HFF-Myc (cell line): Measurements from ENCODE around the gene MYOF.

Experiments used
- DNase-seq: peaks from one replicate; pipeline ENCODE4 v3.0.0-alpha.2; 2011; ENCODE audit warnings: low read depth; ENCODE audit errors: extremely low read depth
- H3K4me3 ChIP-seq: replicated peaks from 2 replicates; pipeline ENCODE4 v1.5.1; 2011; ENCODE audit warnings: low read depth, mild to moderate bottlenecking, control low read depth, low read length
- TF ChIP-seq, protein P1 (sequence below): IDR thresholded peaks from 2 replicates; pipeline ENCODE4 v1.5.1; 2012; ENCODE audit warnings: mild to moderate bottlenecking, low read depth, low read length, control low read depth; ENCODE audit errors: missing control alignments

MYOF gene

DNA sequence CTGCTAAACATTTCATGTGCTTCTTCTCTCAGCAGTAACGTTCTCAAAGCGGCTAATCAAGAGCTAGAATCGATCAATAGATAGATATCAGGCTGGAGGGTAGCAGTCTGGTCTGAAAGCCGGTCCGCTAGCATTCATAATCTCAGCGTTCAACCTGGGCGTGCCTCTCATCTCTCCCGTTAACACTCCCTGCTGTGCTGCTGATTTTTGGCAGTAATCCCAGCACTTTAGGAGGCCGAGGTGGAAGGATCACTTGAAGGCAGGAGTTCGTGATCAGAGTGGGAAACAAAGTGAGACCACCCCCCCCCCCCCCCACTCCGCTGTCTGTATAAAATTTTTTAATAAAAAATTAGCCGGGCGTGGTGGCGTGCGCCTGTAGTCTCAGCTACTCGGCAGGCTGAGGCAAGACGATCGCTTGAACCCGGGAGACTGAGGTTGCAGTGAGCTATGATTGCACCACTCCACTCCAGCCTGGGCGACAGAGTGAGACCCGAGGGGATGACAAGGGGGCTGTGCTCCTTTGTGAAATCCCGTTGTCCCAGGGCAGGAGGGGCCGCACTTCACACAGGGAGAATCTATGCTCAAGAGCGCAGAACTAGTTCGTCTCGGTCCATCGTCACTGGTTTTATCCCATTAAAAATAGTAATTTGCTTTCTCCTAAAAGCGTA lies 13.7 kb upstream of the MYOF start:
- DNase-seq: no peak
- H3K4me3 ChIP-seq: peak overlapping the region; percentile 82
- TF ChIP-seq, protein P1, sequence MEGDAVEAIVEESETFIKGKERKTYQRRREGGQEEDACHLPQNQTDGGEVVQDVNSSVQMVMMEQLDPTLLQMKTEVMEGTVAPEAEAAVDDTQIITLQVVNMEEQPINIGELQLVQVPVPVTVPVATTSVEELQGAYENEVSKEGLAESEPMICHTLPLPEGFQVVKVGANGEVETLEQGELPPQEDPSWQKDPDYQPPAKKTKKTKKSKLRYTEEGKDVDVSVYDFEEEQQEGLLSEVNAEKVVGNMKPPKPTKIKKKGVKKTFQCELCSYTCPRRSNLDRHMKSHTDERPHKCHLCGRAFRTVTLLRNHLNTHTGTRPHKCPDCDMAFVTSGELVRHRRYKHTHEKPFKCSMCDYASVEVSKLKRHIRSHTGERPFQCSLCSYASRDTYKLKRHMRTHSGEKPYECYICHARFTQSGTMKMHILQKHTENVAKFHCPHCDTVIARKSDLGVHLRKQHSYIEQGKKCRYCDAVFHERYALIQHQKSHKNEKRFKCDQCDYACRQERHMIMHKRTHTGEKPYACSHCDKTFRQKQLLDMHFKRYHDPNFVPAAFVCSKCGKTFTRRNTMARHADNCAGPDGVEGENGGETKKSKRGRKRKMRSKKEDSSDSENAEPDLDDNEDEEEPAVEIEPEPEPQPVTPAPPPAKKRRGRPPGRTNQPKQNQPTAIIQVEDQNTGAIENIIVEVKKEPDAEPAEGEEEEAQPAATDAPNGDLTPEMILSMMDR: no peak

DNA sequence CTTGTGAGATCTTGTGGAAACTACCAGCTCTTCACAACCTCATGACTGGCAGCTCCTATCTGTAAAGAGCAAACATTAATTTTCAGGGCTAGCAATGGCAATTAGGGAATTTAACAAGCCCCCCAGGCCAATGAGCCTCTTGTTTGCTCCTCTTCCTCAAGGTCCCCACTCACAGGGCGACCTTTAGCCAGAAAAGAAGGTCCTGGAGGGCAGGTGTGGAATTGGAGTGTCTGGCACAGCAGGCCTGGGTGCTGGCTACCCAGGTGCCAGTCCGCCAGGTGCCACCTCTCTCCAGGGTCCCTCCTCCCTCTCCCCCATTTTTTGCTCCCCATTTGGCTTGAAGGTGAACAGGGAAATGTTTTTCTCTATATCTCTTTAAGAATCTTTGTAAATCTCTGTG lies 12.4 kb upstream of the MYOF start:
- H3K4me3 ChIP-seq: no peak overlapping the region
- TF ChIP-seq, protein P1: no peak
- DNase-seq: no peak

DNA sequence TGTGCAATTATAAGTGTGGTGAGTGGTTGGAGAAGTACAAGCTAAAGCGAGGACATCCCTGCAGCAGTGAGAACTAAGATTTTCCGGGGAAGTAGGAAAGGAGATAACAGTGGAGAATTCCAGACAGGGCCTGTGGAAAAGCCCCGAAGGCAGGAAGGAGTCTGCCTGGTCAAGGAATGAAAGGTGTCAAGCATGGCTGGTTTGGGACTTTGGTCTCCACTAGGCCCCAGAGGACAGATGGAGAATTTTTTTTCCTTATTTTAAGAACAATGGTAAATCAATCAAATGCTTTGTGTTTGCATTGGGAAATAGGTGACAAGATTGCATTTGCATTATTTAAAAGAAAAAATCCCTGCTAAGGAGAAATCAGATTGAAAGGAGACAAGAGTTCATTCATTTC lies 11.0 kb upstream of the MYOF start:
- TF ChIP-seq, protein P1: no peak
- no peak overlapping the region for H3K4me3 ChIP-seq
- DNase-seq: no peak

DNA sequence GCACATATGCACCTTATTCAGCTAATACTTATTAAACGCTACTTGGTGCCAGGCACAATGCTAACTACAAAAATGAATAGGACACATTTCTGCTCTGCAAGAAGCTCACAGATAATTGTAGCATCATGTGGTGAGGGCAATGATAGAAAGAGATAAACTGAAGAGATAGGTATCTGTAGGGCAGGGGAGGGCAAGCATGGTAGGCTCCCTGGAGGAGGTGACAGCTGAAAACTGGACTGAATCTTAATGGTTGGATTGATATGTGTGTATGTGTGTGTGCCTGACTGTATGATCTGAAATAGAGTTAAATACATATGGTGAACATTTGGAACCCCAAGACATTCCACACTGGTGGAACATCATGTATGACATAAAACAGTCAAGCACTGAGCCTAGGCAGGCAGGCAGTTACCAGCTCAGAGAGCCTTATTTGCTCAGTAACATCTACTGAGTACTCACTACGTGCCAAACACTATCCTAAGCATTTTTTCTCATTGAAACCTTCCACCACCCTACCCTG lies 9.5 kb upstream of the MYOF start:
- TF ChIP-seq, protein P1: no peak
- no peak for DNase-seq

DNA sequence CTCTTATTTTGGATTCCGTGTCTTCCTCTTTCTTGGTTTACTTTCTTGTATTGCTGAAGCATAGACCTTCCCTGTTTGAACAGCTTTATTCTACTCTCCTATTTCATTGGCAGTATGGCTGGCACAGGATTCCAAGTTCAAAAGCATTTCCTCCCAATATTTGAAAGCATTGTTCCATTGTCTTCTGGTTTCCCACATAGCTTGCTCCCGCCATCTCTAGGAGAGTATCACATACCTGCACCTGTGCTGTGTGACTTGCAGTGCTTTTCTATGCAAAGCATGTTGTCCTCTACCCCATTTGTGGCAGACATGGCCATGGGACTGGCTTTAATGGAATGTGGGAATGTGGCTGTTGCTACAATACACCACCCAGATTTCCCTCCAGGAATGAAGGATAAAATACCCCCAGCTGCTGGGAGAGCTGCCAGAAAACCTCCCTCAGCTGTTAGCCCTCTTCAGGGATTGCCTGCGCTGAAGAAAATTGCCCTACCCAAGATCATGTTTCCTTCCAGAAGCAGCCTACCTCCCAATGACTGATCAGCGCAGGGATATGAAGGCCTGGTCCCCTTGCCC lies 6.9 kb upstream of the MYOF start:
- DNase-seq: no peak
- TF ChIP-seq, protein P1: no peak
- no peak overlapping the region for H3K4me3 ChIP-seq

More for the DNA sequence above, 9.5 kb upstream of the MYOF start:
- H3K4me3 ChIP-seq: no peak overlapping the region

DNA sequence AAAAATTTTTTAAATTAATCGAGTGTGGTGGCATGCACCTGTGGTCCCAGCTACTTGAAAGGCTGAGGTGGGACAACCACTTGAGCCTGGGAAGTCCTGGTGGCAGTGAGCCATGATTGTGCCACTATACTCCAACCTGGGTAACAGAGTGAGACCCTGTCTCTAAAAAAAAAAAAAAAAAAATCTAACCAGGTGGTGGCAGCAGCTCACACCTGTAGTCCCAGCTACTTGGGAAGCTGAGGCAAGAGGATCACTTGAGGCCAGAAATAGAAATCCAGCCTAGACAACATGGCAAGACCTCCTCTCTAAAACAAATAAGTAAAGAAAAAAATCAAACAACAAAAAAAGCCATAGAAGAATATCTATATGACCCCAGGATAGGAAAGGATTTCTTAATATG lies 3.6 kb upstream of the MYOF start:
- DNase-seq: no peak

More for the DNA sequence above, 3.6 kb upstream of the MYOF start:
- H3K4me3 ChIP-seq: no peak overlapping the region
- TF ChIP-seq, protein P1: no peak
